Brain microvascular endothelial cell (primary cell): ENCODE measurements around the gene ZNF423.
A peak's percentile ranks its signal among the peaks of the same experiment; 100 is the strongest.

Experiments
- DNase-seq: peaks from one replicate; pipeline ENCODE4 v3.0.0-alpha.2; 2020
- H3K27ac ChIP-seq: fragments of 250-450 bp; sonication (Bioruptor Pico); 2 replicates; pipeline ENCODE4 v1.5.1; 2020; ENCODE audit warnings: mild to moderate bottlenecking, moderate library complexity
- H3K27me3 ChIP-seq: fragments of 250-450 bp; sonication (Bioruptor Pico); replicated peaks from 2 replicates; pipeline ENCODE4 v1.5.1; 2020; ENCODE audit warnings: mild to moderate bottlenecking
- H3K36me3 ChIP-seq: fragments of 250-450 bp; sonication (Bioruptor Pico); replicated peaks from 2 replicates; pipeline ENCODE4 v1.5.1; 2020; ENCODE audit warnings: mild to moderate bottlenecking
- H3K4me3 ChIP-seq: 2 replicates; pipeline ENCODE4 v1.5.1; 2011; ENCODE audit warnings: low read depth, mild to moderate bottlenecking, control low read depth, low read length, moderate library complexity
- in situ Hi-C: cut with HindIII; loops from 2 replicates; pipeline ENCODE4 v1.10.0; 2017; ENCODE audit warnings: low sequenced_read_pairs, low pct_ligation_motif_present
- TF ChIP-seq, protein P1 (sequence below): IDR thresholded peaks from 2 replicates; pipeline ENCODE4 v1.5.1; 2011; ENCODE audit warnings: low read depth, mild to moderate bottlenecking, moderate library complexity, low read length, control low read depth, inconsistent platforms; ENCODE audit errors: missing control alignments

Gene ZNF423

GRCh38 chr16:49701065-49701685 lies 154.7 kb downstream of the ZNF423 start:
- no peak overlapping the region for H3K27ac ChIP-seq
- in situ Hi-C loops = no loop called here
- H3K27me3 ChIP-seq = no peaks in the 10 kb centered on the region
- H3K36me3 ChIP-seq = no peaks in the 10 kb centered on the region
- no peak overlapping the region for H3K4me3 ChIP-seq
- DNase-seq = no peak
- TF ChIP-seq, protein P1, sequence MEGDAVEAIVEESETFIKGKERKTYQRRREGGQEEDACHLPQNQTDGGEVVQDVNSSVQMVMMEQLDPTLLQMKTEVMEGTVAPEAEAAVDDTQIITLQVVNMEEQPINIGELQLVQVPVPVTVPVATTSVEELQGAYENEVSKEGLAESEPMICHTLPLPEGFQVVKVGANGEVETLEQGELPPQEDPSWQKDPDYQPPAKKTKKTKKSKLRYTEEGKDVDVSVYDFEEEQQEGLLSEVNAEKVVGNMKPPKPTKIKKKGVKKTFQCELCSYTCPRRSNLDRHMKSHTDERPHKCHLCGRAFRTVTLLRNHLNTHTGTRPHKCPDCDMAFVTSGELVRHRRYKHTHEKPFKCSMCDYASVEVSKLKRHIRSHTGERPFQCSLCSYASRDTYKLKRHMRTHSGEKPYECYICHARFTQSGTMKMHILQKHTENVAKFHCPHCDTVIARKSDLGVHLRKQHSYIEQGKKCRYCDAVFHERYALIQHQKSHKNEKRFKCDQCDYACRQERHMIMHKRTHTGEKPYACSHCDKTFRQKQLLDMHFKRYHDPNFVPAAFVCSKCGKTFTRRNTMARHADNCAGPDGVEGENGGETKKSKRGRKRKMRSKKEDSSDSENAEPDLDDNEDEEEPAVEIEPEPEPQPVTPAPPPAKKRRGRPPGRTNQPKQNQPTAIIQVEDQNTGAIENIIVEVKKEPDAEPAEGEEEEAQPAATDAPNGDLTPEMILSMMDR = no peak

- in situ Hi-C loops = no loop called here
- DNase-seq = peak; percentile 9
- Histone ChIP-seq H3K27me3 (no peaks in the 10 kb centered on the region), H3K36me3 (no peaks in the 10 kb centered on the region), H3K4me3 (no peak overlapping the region), H3K27ac (no peak overlapping the region)
- TF ChIP-seq, protein P1 = no peak
Measured at GRCh38 chr16:49700251-49701064, 155.5 kb downstream of the ZNF423 start.

DNA sequence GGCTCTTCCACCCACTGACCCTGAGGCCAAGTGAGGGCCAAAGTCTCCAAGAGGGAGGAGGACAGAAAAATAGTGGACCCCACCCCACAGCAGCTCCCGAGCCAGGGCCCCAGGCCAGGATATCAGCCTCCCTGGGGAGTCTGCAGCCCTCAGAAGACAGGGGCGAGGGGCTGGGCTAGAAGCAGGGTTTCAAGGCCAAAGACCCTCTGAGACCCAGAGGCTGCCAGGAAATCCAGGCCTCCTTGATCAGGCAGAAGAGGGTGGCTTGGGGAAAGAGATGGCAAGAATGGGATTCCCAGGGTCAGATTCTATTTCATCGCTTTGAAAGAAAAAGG lies 156.1 kb downstream of the ZNF423 start:
- Histone ChIP-seq H3K27me3 (no peaks in the 10 kb centered on the region), H3K36me3 (no peaks in the 10 kb centered on the region), H3K4me3 (no peak overlapping the region), H3K27ac (no peak overlapping the region)
- in situ Hi-C loops = no loop called here
- TF ChIP-seq, protein P1 = no peak
- DNase-seq = no peak

DNA sequence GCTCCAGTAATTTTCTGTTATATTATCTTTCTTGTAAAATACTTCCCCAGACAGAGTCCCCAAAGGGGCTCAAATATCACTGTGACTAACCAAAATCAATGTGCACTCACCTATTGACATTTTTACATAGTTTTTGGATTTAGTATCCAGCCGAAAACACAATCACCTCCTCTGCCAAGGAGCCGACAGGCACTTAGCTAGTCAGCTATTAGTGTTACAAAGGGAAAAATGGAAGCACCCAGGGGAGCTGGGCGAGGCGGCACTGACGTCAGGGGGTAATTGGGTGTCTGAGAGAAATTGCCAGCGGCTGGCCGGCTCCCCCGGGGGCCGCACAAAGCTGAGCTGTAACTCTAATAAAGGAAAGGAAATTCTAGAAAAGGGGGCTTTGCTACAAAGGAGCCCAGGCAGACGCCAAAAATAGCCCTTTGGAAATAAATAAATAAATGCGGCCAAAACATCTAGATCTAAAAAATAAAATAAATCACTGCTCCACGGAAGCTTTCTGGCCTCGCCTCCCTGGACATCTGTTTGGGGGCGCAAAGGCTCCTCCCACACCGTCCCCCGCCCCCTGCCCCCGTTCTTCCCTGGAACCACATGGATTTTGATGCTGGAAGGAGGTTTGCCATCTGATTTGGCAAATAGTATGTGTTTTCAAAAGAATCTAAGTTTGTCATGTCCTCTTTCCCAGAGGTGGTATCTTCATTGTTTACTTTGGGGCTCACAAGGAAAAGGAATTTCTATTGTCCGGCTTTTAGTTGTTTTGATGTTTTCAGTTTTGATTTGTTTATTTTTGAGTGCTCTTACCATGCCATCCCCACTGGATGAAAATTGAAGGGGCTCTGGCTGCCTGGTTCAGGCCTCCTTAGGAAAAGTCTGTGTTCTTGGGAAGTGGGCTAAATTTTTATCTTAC lies 156.7 kb downstream of the ZNF423 start:
- DNase-seq = peak; percentile 46
- TF ChIP-seq, protein P1 = no peak
- Histone ChIP-seq H3K36me3 (no peaks in the 10 kb centered on the region), H3K27me3 (no peaks in the 10 kb centered on the region), H3K4me3 (no peak overlapping the region), H3K27ac (no peak overlapping the region)
- in situ Hi-C loops = no loop called here

DNA sequence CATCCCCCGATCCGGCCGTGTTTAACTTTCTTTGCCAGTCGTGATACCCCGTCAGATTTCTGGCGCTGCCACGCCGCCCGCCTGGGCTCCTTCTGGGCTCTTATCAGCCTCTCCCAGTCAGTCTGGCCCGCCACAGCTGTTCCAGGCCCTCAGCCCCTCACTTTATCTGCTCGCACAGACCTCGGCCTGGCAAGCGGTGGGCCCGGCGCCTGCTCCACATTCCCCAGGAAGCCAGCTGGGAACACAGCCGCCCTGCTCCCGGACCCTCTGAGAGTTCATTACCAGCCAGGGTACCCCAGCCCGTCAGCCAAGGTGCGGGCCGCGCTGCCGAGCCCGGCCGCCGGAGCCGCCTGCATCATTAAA lies 157.5 kb downstream of the ZNF423 start:
- DNase-seq = no peak
- H3K36me3 ChIP-seq = no peaks in the 10 kb centered on the region
- H3K27me3 ChIP-seq = no peaks in the 10 kb centered on the region
- in situ Hi-C loops = no loop called here
- no peak overlapping the region for H3K4me3 ChIP-seq
- no peak overlapping the region for H3K27ac ChIP-seq
- TF ChIP-seq, protein P1 = no peak
